ENCODE measurements around the gene RNASE4.
"Not testable (repeated sequence)": the region's sequence is repeated elsewhere in the genome, so short reads cannot be mapped to it uniquely, and the experiment has no call there.

Gene RNASE4

DNA sequence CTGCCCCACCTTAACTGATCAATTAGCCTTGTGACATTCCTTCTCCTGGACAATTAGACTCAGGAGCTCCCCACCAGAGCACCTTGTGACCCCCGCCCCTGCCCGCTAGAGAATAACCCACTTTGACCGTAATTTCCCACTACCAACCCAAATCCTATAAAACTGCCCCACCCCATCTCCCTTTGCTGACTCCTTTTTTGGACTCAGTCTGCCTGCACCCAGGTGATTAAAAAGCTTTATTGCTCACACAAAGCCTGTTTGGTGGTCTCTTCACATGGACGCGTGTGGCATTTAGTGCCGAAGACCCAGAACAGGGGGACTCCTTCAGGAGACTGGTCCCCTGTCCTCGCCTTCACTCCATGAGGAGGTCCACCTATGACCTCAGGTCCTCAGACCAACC, 16.6 kb downstream of the RNASE4 start:
- DNase-seq, result not testable (repeated sequence)

DNA sequence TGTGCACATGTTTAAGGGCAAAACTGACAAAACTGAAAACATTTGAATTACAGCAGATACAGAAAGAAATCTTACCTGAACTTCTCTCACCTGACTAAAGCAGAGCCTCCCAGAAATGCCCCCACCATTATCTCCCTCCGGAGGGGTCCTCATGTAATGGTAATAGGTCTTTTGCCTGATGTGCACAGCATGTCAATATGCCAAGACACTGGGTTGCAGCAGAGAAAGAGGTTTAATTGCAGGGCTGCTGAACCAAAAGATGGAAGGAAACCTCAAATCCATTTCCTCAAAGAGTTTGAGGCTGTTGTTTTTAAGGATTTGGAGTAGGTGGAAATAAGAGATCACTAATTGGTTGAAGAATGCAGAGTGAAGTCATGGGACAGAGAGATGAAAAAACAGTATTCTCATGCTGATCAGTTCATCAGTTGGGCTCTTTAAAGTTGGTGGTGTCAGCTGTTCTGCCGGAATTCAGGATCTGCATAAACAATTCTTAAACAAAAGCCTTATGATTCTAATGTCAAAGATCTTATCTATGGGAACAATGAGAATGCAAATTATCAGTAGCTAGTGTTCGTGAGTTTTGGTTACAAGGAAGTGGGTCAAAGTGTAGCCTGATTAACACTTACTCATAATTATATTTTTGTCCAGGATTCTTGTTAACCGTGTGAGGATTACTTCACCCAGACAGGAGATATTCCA, 22.4 kb downstream of the RNASE4 start:
- peak; percentile 22 for DNase-seq

DNA sequence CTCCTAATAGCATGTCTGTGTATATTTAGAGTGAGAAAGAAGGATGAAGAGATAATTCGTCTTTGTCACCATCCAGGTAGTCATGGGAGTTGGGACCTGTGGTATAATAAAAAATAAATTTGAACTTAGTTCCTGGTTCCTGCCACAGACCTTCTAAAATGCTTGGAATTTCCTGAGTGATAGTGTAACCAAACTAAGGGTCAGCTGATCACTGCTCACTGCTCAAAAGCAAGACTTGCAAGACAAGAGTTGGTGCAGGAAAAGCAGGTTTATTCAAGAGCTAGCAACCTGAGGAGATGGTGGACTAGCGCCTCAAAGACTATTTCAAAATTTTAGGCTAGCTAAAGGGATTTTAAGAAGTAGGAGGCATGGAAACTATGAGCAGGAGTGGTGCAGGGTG, 23.3 kb downstream of the RNASE4 start:
- no peak for DNase-seq

DNA sequence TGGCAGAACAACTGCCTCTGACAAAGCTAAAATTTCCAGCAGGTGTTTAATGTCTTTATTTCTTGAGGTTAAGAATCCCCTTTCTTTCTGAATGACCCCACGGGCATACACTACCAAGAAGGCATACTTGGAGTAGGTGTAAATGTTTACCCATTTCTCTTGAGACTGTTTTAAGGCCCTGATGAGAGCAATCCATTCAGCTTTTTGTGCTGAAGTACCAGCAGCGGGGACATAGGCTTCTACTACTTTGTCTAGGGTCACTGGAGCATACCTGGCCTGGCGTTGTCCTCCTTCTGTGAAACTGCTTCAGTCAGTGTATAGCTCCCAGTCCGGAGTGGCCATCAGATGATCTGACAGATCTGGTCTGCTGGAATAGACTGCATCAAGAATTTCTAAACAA, 26.9 kb downstream of the RNASE4 start:
- DNase-seq, result no peak

DNA sequence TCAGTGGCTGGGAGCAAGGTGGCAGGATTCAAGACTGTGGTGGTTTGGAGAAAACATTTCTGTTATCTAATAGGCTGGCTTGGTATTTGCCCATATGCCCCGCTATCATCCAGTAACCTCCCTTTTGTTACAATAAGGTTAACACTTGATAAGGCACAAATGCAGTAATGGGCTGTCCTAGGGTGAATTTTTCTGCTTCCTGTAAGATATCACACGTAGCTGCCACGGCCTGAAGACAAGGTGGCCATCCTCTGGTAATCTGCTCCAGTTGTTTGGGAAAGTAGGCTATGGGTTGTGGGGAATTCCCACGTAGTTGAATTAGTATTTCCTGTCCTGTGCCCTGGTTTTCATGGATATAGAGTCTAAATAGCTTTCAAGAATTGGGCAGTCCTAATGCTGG, 27.3 kb downstream of the RNASE4 start:
- DNase-seq, result peak; percentile 98

DNA sequence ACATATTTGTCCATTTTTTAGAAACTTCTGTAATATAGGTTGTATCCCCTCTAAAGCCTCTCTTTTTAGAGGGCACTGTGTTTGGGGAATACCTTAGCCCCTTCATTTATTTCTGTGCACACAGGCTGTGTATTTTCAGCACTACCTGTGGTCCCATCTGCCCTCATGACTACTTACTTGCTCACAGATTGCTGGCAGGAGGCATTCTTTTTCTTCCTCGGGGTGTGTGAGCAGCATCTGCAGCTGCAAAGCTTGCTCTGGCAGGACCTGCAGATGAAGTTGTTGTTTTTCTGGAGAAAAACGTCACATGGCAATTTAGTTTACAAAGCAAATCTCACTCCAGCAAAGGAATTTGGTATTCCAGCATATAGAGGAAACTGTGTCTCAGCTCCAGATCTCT, 28.5 kb downstream of the RNASE4 start:
- peak; percentile 18 for DNase-seq

DNA sequence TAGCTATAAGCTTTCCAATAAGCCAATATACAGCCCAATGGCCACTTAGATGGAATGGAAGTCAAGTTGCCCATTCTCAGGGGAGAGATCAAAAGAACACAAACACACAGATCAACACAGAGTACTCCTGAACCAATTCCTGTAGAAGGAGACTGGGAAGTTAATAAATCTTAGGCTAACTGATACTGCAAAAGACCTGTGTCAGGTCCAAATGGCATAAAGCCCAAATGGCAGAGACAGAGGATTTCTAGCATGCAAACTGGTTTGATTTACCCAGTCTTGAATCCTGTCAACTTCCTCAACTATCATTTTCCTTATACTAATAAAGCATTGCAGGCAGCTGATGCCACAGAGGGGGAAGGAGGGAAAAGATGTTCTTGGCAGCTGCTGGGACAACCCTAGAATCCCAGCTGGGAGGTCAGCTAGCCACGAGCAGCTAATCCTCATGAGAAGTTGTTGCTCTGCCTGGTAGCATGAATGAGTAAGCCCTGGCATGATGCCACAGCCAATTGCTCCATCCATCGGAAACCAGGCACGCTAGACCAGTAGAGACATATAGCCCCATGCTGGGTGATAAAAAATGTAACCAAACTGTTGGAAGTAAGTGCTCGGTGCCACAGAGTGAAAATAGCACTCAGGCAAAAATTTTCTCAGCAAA, 30.4 kb downstream of the RNASE4 start:
- peak; percentile 39 for DNase-seq

DNA sequence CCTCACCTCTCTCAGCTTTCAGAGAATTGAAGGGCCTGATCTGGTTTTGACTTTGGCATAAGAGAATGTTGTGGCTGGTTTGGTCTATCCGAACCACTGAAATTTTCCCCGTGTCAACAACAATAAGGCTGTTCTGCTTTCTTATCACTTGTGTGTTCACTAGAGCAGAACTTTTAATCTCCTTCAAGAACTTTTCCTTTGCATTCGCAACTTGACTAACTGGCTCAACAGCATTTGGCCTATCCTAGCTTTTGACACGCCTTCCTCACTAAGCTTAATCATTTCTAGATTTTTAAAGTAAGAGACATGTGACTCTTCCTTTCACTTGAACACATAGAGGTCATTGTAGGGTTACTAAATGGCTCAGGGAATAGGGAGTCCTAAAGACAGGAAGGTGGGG, 35.4 kb downstream of the RNASE4 start:
- DNase-seq, result no peak

DNA sequence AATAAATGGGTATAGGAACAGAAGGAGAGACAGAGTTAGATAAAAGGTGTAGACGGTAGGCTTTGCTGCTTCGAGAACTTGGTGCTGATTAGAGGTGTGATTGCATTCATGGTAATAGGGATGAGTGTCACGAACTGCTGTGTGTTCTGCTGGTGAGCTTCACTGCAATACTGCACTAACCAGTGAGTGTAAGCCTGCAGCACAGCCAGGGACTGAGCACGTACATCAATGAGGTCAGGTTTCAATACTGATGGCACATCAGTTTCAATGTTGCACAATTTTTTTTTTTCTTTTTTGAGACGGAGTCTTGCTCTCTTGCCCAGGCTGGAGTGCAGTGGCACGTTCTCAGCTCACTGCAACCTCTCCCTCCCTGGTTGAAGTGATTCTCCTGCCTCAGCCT, 36.4 kb downstream of the RNASE4 start:
- DNase-seq, result no peak

DNA sequence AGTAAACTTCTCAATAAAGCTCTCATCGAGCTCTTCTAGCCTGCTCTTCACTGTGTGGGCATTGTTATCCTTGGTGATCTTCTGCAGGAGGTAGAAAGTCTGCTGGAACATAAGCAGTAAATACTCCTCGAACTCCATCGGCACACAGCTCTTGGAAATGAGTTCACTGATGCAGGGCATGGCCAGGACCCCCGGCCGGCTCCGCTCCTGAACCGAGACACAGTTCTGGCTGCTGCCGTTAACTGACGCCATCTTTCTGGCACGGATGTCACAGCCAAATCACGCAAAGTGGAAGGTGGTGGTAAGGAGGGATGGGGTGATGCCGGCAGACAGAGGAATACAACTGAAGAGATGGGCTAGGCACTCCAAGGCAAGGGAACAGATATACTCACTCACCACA, 37.7 kb downstream of the RNASE4 start:
- no peak for DNase-seq

DNA sequence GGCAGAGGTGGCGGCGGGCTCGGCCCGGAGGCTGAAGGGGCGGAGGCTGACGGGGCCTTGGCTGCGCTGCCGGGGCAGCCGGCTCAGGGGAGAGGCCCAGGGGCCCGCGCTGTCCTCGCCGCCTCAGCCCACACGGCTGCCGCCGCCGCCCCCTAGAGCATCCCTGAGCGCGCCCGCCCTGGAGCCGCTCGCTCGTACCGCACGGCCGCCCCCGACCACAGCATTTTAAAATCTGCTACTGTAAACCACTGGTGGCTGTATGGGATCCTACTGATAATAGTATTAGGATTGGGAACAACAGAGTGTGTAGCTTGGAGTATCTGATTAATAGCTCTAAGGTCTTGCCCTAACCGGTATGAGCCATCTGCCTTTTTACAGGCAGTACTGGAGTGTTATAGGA, 39.1 kb downstream of the RNASE4 start:
- peak; percentile 23 for DNase-seq

DNA sequence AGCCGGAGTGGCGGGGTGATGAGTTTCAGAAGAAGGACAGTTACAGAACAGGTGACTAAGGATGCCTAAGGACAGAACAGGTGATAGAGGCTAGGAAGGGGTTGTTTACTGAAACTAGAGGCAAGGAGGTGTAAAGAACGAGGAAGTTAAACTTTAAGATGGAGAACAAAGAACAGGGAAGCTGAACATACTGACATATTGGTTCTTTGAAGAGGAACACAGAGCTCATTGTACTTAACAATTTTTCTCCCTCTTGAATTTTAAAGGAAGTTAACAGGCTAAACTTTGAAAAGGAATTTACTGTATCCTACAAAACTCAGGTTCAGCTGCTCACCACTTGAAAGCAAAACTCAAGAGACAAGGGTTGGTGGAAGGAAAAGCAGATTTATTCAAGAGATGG, 41.8 kb downstream of the RNASE4 start:
- not testable (repeated sequence) for DNase-seq

DNA sequence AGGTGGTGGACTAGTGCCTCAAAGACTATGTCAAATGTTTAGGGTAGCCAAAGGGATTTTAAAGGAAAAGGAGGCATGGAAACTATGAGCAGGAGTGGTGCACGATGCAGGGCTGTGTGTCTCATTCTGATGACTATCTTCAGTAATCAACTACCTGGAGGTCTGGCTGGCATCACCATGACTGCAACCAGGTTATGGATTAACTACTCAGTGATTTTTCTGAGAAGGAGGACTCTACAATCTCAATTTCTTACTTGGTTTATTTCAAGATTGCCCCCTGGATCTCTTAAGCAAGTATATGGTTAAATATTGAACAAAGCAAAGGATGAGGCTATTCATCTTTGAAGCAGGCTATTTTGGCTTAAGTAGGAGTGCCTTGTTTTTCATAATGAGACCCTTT, 42.2 kb downstream of the RNASE4 start:
- DNase-seq, result no peak

DNA sequence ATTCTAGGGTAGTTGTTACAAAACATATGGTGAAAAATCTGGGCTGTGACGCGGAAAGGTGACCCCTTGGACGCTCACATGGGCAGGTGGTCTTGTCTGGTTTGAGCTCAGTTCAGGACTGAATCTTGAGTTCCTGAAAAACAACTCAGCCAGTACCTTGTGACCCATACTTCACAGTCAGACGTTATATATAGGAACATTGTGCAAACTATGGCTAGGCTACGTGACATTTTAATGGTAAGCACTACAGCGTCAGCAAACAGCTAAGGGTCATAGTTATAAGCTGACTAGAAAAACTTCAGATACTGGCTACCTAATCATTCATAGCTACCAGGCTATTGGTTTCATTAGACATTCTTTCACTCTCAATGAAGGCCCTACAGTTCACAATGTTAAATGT, 46.5 kb downstream of the RNASE4 start:
- no peak for DNase-seq

DNA sequence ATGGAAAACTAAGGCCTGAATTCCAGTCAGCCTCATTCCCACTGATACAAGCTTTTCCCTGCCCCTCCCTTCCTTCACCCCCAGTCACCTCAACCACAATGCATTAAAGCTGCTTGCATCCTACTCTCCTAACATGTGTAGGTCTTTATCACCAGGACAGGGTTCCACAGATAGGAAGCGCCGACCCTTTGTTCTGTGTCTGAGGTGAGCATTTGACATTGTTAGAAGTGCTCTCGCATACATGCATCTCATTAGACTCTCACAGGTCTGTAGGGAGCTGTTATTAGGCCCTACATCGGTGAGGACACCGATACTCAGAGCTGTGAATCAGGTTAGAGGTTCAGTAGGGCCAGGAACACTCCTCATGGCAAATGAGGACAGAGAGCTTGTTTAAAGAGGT, 48.1 kb downstream of the RNASE4 start:
- DNase-seq, result no peak

DNA sequence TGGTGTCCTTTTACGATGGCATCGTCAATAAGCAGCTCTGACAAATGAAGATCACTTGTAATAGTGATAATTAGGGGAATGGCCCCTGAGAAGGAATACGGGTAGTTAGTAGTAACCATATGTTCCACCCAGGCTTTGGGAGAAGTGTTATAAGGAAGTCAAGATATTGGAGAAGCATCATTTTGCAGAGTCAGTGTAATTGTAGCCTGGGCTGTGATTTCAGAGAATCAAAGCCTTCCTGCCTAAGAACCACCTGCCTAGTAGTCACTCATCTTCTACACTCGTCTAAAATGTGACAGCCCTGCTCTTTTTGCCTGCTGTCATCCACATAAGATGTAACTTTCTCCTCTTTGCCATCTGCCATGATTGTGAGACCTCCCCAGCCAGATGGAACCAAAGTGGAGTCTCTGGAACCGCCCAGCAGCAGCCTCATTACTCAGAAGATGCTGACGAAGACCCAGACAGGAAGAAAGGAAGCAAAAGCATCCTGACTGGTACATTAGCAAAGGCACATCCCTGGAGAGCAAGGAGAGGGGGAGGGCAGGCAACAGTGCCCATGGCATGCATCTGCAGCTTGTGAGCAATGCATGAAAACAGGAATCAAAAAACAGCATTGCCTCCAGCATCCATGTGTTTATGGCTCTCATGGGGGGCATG, 48.7 kb downstream of the RNASE4 start:
- no peak for DNase-seq

DNA sequence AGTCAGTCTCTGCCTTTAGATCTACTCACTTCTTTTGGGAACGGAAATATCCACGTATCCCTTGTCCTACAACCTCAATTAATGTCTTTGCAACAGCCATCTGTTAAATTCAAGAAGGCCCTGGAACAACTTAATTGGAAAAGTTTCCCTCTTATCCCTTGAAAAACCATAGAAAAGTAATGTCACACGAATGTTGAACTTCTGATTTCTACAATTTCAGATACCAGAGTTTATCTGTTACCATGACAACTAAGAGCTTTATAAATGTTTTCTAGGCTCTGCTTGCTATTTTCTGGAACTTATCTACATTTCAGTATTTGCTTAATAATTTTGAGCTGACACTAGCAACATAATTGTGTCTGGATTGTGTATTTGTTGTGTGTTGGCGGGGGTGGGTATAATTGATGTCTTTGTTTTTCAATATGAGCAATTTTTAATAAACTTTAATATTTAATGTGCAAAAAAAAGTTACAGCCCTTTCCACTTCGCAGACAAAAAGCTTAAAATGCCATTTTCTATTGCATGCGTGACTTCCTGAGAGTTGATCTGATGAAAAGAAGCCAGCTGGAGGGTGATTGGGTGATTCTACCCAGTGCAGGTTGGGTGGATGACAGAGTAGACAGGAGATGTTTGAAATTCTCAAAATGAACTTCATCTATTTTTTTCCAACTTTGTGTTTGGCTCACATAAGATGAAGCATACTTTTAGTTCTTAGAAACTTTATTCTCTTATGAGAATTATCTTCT, 49.5 kb downstream of the RNASE4 start:
- DNase-seq, result no peak

DNA sequence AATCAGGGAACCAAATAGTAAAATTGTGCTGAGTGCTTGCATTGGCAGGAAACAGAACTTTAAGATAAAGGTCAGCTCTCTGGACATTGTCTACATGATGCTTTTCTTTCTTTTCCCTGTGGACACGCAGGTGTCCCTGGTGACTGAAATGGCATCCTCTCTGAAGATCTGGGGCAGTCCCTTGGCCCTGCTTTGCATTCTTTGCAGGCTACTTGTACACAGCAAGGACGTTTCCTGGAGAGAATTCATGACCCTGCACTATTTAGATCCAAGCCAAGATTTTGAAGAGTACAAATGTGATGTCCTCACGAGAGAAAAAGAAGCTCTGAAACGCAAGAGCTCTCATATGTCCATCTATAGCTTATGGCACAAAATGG, 50.1 kb downstream of the RNASE4 start:
- no peak for DNase-seq

DNA sequence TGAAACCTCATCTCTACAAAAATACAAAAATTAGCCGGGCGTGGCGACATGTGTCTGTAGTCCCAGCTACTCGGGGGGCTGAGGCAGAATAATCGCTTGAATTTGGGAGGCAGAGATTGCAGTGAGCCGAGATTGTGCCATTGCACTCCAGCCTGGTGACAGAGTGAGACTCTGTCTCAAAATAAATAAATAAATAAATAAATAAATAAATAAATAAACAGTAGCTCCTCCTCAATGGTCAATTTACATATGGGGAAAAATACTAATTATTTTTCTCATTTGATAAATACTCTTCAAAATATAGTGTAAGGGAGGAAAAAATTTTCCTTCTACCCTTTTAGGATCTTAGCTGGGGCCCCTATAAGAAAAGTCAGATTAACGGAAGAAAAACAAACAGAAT, 53.9 kb downstream of the RNASE4 start:
- not testable (repeated sequence) for DNase-seq

DNA sequence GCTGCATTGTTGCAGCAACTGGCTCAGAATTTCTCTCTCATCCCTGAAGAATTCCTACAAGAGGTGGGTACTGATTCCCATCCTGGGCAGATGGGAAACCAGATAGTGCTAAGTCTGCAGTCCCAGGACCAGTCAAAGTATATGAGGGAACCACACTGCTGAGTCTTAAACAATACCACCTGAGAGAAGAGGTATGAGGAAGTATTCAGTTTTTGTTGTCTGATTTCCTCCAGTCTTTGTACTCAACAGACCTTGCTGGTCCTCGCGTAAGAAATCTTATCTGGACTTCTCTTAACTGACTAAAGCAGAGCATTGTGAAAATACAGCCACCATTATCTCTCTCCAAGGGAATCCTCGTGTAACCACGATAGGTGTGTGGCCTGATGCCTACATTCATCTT, 57.8 kb downstream of the RNASE4 start:
- no peak for DNase-seq

DNA sequence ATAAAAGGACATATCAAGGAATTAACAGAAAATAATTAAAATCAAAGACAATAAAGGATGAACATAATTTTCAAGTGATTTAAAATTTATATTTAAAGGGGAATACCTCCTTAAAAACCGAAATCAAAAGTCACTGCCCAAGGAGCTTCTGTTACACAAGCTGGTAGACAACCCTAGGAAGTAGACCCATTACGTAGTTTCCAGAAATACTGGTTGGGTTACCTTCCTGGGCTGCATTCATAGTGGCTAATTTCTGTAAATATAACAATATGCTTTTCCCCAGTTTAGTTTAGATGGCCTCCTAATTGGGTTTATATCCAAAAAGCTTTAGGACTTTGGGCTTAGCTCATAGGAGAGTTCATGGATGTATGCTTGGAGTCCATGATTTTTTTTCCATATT, 59.2 kb downstream of the RNASE4 start:
- no peak for DNase-seq

DNA sequence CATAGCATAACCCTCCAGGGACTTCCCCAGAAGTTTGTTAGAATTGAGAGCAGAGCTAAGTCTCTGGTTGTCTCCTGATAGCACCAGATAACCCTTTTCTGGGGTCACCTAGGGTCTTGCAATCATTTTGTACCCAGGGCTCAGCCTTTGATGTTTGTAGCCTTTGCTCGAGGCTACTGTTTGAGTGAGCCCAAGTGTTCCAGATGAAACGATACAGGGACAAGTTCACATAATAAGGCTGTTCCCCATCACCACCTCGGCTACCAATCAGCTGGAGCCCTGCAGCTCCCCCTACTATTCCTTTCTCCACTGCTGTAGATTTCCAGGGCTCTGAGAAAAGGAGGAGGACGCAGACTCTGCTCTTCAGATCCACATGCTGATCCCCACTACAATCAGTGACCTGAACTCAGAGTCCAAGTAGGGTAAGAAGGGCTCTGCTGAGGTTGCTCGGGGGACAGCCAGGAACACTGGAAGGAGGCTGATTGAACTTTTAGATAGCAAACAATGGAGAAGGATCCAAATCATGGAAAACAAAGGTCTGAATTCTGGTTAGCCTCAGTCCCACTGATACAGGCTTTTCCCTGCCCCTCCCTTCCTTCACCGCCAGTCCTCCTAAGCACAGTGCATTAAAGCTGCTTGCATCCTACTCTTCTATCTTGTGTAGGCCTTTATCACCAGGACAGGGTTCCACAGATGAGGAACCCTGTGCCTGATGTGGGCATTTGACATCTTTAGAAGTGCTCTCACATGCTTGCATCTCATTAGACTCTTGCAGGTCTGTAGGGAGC, 61.4 kb downstream of the RNASE4 start, which contains the start of gene EDDM3A:
Gene EDDM3A (plus strand): TSS at position 317 of the 788 bp plus-strand sequence. CDS start 1,694 bp downstream, outside the sequence.
- DNase-seq, result no peak

DNA sequence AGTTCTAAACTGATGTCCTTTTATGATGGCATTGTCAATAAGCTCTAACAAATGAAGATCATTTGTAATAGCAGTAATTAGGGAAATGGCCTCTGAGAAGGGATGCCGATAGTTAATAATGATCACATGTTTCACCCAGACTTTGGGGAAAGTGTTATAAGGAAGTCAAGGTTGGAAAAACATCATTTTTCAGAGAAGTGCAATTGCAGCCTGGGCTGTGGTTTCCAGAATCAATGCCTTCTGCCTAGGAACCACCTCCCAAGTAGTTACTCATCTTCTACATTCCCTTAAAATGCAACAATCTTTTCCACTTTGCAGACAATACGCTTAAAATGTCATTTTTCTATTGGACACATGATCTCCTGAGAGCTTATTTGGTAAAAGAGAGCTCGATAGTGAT, 62.2 kb downstream of the RNASE4 start:
- DNase-seq, result no peak
